Hematopoietic multipotent progenitor cell treated with erythropoietin and hydrocortisone succinate and interleukin-3 and kit ligand, for 15 days (in vitro differentiated cells): ENCODE data around the gene SALL4.
A peak's percentile ranks its signal among the peaks of the same experiment; 100 is the strongest.
"Not testable (repeated sequence)": the region's sequence is repeated elsewhere in the genome, so short reads cannot be mapped to it uniquely, and the experiment has no call there.

ENCODE experiments used
- DNase-seq: peaks from one replicate; pipeline ENCODE4 v3.0.0-alpha.2; 2015; ENCODE audit warnings: low spot score

The SALL4 gene

DNA sequence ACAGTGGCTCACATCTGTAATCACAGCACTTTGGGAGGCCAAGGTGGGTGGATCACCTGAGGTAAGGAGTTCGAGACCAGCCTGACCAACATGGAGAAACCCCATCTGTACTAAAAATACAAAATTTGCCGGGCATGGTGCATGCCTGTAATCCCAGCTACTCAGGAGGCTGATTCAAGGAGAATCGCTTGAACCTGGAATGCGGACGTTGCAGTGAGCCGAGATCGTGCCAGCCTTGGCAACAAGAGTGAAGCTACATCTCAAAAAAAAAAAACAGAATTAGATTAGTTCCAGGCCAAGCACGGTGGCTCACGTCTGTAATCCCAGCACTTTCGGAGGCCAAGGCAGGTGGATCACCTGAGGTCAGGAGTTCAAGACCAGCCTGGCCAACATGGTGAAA lies 36.9 kb downstream of the SALL4 start:
- not testable (repeated sequence) for DNase-seq

DNA sequence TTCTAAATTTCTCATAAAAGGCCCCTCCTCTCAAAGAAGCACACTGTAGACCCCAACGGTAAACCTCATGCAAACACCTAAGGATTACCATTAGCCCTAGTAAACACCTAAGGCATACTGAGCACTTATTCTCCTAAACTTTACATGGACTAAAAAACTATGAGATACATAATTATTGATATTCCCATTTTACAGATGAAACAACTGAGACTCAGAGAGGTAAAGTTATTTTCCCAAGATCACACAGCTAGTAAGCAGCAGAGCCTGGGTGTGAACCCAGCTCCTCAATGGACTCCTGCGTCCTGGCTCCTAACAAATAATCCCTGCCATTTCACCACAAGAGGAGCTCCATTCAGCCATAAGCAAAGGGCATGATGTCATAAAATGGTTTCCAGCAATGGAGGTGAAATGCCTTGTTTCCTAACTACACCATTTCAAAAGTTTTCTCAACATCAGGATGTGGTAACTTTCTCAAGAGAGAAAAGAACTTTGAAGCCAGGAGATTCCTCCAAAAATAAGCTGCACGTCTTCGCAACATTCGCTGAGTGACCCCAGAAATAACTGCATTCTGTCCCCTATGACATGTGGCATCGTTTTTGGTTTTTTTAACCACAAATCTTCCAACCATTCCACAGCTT lies 38.2 kb downstream of the SALL4 start:
- DNase-seq = no peak

DNA sequence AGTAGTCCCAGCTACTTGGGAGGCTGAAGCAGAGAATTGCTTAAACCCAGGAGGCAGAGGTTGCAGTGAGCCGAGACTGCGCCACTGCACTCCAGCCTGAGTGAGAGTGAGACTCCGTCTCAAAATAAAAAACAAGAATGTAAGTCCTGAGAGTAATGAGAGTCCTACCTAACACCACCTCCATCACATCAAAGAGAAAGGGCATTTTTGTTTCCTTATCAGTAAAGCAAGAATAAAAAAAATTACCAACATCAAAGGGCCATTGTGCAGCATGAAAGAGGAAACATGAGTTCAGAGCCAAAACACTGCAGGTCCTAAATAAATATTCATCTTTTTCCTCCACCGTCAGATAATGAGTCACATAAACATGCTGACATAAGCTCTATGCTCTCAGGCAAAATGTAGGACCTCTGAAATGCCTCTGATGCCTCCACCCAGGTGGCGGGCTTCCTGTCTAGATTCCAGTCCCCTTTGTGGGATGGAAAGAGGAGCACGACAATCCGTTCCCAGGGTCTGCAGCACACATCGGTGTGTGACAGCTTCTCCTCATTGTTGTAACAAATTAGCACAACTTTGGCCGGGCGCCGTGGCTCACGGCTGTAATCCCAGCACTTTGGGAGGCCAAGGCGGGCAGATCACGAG lies 41.3 kb downstream of the SALL4 start:
- DNase-seq = no peak

DNA sequence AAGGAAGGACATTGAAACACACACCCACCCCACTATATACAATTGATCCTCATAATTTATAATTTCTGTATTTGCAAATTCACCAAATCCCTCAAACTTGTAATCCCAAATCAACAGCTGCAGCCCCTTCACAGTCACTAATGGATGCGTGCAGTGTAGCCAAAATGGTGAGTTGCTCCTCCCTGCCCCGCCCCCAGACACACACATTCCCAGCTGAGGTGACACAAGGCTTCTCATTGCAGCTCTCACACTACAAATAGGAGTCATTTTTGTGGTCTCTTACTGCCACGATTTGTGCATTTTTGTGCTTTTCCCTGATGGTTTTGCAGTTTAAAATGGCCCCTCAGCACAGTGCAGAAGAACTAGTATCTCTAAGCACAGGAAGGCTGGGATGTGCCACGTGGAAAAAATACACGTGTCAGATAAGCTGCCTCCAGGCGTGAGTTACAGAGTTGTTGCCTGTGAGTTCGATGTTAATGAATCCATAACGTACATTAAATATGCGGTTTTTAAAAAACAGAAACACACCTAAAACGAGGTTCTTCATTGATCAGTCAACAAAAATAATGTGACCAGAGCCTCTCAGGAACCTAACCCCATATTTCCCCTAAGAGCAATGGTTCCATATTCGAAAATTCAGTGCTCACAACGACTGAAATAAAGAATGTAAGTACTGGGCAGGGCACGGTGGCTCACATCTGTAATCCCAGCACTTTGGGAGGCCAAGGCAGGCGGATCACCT lies 42.4 kb downstream of the SALL4 start:
- no peak for DNase-seq

DNA sequence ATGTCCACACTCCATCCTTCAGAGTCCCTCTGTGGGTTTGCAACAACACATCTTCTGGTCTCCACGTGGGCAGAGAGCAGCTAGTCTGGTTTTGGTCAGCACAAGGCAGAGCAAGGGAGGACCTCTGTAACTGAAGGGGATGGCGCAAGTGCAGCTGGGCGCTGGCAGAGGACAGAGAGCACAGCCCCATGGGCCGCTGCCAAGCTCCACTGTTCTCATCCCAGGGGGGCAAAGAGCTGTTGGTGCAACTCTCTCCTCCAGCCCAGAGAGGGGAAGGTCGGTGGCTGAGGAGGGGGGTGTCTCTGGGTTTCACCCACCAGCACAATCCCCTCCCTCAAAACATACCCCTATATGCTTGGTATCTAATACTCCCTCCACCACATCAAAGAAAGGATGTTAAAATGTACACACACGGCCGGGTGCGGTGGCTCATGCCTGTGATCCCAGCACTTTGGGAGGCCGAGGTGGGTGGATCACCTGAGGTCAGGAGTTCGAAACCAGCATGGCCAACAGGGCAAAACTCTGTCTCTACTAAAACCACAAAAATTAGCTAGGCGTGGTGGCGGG lies 43.3 kb downstream of the SALL4 start:
- no peak for DNase-seq

DNA sequence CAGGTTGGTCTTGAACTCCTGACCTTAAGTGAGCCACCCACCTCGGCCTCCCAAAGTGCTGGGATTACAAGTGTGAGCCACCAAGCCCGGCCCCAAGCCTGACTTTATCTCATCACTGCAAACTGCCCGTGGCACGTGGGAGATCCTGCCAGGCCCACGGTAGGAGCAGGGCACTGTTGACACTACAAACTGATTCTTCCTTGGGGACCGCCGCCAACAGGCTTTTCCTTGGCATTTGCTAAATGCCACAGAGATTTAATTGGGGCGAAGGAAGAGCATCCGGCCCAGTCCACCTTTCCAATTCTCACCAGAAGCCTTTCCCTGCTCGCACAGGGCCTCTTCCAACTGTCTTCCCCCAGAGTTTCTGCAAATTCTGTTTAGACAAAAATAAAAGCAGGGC lies 45.1 kb downstream of the SALL4 start:
- no peak for DNase-seq

DNA sequence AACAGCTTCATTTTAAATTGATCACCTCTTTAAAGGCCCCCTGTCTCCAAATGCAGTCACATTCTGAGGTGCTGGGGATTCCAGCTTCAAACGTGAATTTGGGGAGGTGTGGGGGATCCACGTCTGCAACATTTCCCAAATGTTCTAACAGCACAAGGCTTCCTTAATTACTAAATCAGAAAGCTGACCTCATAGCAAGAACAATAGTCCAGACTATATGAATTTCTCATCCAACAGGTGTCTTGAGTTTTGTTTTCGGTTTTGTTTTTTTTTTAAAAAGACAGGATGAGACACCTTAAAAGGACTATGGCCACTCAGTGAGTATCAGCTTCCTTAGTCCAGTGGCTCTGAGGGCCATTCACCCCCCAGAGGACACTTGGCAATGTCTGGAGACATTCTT lies 45.7 kb downstream of the SALL4 start:
- no peak for DNase-seq

DNA sequence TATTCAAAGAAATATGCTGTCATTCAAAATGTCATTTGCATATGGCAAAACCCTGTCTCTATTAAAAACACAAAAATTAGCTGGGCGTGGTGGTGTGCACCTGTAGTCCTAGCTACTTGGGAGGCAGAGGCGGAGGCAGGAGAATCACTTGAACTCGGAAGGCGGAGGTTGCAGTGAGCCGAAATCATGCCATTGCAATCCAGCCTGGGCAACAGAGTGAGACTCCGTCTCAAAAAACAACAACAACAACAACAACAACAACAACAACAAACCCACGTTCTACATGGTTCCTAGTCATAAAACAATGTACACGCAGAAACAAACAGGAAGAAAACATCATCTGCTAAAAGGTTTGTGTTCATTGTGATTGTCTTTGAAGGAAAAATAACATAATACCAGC lies 49.1 kb downstream of the SALL4 start:
- DNase-seq = not testable (repeated sequence)

DNA sequence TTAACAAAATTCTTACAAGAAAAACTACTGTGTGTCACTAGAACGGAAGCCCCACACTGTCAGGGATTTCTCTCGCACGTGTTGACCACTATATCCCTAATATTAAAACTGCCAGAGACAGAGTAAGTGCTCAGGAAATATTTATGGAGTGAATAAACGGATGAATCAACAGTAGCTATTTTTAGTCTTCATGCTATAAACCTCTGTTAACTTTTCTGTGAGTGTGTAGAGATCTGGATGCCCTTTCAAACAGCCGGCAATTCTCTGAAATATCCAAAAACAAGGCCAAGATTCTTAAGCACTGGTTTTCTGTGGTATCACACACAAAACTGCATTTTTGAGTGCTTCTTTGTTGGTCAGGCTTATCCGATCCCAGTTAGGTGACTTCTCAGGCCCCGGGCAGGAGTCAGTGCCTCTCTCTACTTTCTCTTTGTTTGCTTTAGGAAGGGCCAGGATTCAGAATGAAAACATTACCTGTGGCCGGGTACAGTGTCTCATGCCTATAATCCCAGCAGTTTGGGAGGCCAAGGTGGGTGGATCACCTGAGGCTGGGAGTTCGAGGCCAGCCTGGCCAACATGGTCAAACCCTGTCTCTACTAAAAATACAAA lies 49.9 kb downstream of the SALL4 start:
- DNase-seq = no peak

DNA sequence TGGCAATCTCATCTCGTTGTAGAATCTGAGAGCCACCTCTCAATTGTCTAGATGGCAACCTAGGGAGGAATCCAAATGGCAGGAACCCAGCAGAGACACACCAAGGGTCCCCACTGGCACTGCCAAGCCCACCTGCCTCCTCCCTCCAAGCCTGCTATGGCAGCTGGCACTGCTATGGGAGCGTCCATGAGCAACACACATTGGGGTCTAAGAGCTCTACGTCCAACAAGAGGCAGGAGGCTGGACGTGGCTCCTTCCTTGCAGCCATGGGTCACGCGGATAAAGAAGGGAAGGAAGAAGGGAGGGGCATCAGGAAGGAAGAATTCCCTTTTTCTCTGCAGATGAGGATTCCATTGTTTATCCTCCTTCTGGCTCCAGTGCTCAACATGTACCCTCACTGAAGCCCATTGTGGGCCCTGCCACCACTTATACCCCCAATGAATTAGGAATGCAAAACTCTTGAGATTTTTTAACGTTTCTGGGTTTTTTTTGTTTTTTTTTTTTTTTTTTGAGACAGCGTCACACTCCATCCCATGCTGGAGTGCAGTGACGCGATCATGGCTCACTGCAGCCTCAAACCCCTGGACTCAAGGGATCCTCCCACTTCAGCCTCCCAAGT lies 51.4 kb downstream of the SALL4 start:
- DNase-seq = no peak

DNA sequence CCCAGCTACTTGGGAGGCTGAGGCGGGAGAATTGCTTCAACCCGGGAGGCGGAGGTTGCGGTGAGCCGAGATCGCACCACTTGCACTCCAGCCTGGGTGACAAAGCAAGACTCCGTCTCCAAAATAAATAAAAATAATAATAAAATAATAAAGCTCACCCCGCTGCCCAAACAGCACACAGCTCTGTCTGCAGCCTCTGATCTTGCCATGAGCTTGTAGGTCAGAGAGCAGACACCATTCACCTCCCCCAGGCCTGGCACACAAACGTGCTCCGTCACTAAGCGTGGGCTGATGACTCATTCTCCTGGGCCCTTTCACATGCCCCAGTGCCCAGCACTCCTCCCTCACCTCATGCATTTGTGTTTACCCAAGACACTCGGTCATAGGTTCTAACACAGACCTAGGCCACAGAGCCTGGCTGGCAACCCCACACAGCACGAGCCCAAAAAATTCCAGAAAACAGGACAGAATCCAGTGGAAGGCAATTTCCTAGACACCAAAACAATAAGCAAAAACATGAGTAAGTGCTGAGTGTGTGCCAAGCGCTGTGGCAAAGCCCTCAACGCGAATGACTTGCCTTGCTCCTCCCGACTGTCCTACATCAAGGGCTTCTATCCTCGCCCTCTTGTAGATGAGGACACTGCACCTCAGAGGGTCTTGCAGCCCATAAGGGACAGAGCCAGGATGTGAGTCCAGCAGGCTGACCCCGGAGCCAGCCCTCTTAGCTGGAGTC lies 52.1 kb downstream of the SALL4 start:
- peak; percentile 31 for DNase-seq

DNA sequence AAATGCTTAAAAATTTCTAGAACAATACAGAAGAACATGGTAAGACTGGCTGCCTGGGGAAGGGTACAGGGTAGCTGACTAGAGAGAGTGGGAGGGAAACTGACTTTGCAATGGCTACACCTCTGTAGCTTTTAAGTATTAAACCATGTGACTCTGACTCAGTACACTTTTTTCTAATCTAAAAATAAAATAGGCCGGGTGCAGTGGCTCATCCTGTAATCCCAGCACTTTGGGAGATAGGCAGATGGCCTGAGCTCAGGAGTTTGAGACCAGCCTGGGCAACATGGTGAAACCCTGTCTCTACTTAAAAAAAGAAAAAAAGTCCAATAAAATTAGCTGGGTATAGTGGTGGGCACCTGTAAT lies 52.7 kb downstream of the SALL4 start:
- no peak for DNase-seq

DNA sequence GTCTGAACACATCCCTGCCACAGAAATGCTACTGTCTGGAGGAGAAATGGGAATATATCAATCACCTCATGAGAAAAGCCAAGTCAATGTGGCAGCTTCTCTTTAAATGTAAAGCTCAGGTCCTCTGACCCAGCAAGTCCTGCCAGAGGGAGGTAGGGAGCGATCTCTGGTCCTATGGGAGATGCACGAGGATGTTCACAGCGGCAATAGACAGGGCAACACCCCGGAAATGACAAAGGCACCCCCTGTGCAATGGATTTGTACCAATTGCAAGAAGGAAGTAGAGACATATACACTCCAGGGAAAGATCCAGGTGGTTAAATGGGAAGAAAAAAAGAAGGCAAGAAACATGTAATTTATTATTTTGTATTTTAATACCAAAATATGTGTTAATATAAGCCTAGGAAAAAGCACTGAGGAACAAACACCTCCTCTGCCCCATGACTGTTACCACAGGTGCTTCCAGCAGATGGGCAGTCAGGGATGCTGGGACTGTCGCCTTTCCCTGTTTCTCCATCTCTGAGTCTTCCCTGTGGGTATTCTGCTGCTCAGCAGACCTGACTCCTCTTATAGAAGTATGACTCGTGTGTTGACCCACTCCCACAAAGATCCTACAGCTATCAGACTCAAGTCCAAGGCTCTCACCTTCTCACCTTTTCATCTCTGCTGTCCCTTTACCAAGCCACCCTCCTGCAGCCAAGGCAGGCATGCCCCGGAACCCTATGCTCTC lies 55.0 kb downstream of the SALL4 start:
- no peak for DNase-seq

DNA sequence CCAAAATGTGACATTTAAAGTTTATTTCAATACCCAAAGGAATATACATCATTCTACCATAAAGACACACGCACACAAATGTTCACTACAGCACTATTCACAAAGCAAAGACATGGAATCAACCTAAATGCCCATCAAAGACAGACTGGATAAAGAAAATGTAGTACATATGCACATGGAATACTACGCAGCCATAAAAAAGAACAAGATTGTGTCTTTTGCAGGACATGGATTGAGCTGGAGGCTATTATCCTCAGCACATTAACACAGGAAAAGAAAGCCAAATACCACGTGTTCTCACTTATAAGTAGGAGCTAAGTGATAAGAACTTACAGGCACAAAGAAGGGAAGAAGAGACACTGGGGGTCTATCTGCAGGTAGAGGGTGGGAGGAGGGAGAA lies 56.5 kb downstream of the SALL4 start:
- DNase-seq = no peak

DNA sequence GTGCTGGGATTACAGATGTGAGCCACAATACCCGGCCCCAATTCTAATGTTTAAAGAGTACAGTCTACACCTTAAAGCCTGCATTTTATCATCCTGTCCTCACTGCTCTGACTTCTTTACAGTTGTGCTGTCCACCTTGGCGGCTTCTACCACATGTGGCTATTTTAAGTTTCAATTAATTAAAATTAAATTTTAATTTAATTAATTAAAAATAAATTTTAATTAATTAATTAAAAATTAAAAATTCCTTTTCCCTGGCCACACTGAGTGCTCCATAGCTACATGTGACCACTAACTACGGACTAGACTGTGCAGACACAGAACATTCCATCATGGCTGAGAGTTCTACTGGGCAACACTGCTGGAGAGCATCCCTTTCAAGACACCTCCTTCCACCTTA lies 61.5 kb downstream of the SALL4 start:
- DNase-seq = no peak

DNA sequence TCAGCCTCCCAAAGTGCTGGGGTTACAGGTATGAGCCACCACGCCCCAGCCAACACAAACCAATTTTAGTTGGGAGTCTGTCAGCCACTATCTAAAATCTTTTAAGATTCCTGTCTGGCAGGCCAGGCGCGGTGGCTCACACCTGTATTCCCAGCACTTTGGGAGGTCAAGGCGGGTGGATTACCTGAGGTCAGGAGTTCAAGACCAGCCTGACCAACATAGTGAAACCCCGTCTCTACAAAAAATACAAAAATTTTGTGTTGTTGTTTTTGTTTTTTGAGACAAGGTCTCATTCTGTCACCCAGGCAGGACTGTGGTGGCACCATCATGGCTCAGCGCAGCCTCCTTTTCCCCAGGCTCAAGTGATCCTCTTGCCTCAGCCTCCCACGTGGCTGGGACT lies 62.0 kb downstream of the SALL4 start:
- DNase-seq = not testable (repeated sequence)

DNA sequence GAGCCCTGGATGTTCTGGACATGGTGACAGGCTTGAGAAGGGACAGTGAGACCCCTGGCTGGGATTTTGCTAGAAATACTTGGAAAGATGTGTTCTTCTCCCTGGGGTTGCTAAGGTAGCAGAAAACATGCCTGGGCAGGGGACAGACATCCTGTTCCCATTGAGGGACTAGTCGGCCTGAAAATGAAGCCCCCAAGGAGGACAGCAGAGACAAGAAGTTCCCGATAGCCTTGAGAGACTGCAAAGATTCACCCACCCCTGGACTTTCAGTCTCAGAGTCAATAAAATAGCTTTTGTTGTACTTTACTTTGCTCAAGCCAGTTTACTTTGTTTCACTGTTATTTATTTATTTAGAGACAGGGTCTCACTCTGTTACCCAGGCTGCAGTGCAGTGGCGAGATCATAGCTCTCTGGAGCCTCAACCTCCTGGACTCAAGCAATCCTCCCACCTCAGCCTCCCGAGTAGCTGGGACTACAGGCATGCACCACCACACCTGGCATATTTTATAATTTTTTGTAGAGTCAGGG lies 62.5 kb downstream of the SALL4 start:
- DNase-seq = no peak

DNA sequence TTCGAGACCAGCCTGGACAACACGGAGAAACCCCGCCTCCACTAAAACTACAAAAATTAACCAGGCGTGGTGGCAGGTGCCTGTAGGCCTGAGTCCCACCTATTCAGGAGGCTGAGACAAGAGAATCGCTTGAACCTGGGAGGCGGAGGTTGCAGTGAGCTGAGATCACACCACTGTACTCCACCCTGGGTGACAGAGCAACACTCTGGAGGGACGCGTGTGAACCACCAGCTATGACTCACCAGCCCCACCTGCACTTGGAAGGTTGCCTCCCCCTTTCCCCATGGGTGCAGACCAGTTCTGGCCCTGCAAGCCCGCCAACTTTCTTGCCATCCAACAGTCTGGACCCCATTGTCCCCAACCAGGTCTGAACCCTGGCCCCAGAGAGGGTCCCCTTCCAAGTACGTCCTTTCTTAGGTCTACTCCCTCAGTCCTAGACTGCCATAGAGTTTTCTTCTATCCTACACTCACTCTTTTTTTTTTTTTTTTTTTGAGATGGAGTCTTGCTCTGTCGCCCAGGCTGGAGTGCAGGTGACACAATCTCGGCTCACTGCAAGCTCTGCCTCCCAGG lies 63.4 kb downstream of the SALL4 start:
- no peak for DNase-seq

DNA sequence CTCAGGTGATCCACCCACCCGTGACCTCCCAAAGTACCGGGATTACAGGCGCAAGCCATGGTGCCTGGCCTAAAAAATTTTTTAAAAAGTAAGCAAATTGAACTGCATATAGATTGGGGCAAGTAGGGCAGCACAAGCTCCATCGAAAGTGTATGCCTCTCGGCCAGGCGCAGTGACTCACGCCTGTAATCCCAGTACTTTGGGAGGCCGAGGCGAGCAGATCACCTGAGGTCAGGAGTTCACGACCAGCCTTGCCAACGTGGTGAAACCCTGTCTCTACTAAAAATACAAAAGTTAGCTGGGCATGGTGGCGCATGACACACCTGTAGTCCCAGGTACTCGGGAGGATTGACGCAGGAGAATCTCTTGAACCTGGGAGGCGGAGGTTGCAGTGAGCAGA lies 64.1 kb downstream of the SALL4 start:
- DNase-seq = not testable (repeated sequence)

DNA sequence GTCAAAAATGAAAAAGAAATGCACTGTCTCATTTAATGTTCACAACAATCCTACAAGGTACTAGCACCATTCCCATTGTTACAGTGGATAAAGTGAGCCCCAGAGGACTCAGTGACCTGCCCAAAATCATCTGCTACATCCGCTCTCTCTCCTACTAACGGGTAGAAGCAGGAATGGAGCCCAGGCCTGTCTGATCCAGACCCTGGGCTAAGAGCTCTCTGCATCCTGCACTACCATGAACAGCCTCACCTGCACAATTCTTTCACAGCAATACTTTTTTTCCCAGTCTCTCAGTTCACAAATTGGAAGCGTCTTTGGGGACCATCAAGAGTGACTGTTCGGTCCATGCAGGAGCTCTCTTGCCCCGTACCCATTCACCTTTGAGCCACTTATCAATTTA lies 65.4 kb downstream of the SALL4 start:
- no peak for DNase-seq
